HCT116 (cell line): ENCODE data around the gene HOMER1.

Experiments
- POLR2A ChIP-seq: IDR thresholded peaks from 2 replicates; pipeline ENCODE4 v1.7.0; 2011; ENCODE audit warnings: borderline replicate concordance; ENCODE audit not compliant: insufficient read depth, insufficient read length; ENCODE audit errors: extremely low read depth
- TF ChIP-seq, protein P1 (sequence below), 3 experiments: fragments of 200-600 bp in 1 of 3; sonication (generic) in 1 of 3; IDR thresholded peaks in 2 of 3; conservative IDR thresholded peaks in 1 of 3; 2 replicates each; pipeline ENCODE4 v1.5.1; 2012 to 2017; ENCODE audit warnings: low read depth in 2 of 3, low read length in 2 of 3, antibody characterized with exemption in 1 of 3, borderline replicate concordance in 1 of 3, control low read depth in 1 of 3, mild to moderate bottlenecking in 1 of 3, mixed read lengths in 1 of 3, mixed run types in 1 of 3, moderate library complexity in 1 of 3; ENCODE audit not compliant: insufficient read depth in 1 of 3

DNA sequence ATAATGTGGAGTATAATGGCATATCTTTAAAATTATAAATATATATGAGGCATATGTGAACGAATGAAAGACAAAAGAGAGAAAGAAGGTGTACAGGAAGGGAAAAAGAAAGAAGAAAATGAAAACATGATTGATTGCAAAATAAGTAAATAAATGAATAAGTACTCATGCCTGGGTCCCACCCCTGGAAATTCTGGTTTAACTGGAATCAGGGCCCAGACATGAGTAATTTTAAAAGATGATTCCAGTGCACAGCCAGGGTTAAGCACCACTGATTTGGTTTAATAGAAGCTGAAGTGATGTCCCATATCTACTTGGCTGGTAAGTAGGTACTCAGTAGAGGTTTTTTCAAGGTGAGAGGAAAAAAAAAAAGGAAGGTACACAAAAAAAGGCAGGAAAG is 34.0 kb upstream of the HOMER1 start:
- TF ChIP-seq POLR2A, result no peak
- TF ChIP-seq, protein P1, sequence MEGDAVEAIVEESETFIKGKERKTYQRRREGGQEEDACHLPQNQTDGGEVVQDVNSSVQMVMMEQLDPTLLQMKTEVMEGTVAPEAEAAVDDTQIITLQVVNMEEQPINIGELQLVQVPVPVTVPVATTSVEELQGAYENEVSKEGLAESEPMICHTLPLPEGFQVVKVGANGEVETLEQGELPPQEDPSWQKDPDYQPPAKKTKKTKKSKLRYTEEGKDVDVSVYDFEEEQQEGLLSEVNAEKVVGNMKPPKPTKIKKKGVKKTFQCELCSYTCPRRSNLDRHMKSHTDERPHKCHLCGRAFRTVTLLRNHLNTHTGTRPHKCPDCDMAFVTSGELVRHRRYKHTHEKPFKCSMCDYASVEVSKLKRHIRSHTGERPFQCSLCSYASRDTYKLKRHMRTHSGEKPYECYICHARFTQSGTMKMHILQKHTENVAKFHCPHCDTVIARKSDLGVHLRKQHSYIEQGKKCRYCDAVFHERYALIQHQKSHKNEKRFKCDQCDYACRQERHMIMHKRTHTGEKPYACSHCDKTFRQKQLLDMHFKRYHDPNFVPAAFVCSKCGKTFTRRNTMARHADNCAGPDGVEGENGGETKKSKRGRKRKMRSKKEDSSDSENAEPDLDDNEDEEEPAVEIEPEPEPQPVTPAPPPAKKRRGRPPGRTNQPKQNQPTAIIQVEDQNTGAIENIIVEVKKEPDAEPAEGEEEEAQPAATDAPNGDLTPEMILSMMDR (IDR thresholded peaks at IDR 0.05 in 2 of 3, conservative IDR thresholded peaks at IDR 0.05 in 1 of 3; ENCODE audit: borderline replicate concordance in 1 of 3, insufficient read depth in 1 of 3, low read depth in 2 of 3, low read length in 2 of 3), result no peak
